Liver (tissue), 9 donors: Measurements from ENCODE around the gene FAM193A. TPM values are rescaled to one million over a fixed set of nuclear protein-coding genes. Genes with fewer than 3 reads are reported as not detected.

Source experiments
- DNase-seq: peaks from one replicate; pipeline ENCODE4 v3.0.0-alpha.2; 2017; ENCODE audit warnings: low spot score
- H3K27ac ChIP-seq, 2 donors: one replicate each; pipeline ENCODE4 v1.7.0; 2013; ENCODE audit warnings: inconsistent platforms in 2 of 2, low read length in 2 of 2, control low read depth in 1 of 2, low read depth in 1 of 2, mild to moderate bottlenecking in 1 of 2
- H3K27me3 ChIP-seq, 4 donors: one replicate each; pipeline versions ENCODE4 v1.6.1 to v1.7.0; 2013; ENCODE audit warnings: low read length in 3 of 4, inconsistent platforms in 1 of 4, mild to moderate bottlenecking in 1 of 4, moderate library complexity in 1 of 4; ENCODE audit not compliant: control insufficient read depth in 4 of 4, insufficient read depth in 4 of 4
- H3K36me3 ChIP-seq, 4 donors: one replicate each; pipeline versions ENCODE4 v1.6.1 to v1.7.0; 2013; ENCODE audit warnings: low read length in 3 of 4, mild to moderate bottlenecking in 3 of 4, low read depth in 1 of 4, moderate library complexity in 1 of 4; ENCODE audit not compliant: control insufficient read depth in 4 of 4, insufficient read depth in 3 of 4
- H3K4me1 ChIP-seq, 4 donors: one replicate each; pipeline versions ENCODE4 v1.6.1 to v1.7.0; 2013; ENCODE audit warnings: low read length in 3 of 4, mild to moderate bottlenecking in 3 of 4, moderate library complexity in 1 of 4; ENCODE audit not compliant: control insufficient read depth in 4 of 4, insufficient read depth in 4 of 4
- H3K4me3 ChIP-seq, 3 donors: one replicate each; pipeline versions ENCODE4 v1.6.1 to v1.7.0; 2013; ENCODE audit warnings: low read length in 3 of 3, control low read depth in 1 of 3, low read depth in 1 of 3, mild to moderate bottlenecking in 1 of 3
- H3K9ac ChIP-seq, 2 donors: one replicate each; pipeline ENCODE4 v1.7.0; 2013; ENCODE audit warnings: low read length in 2 of 2, mild to moderate bottlenecking in 2 of 2, moderate library complexity in 2 of 2, control low read depth in 1 of 2, low read depth in 1 of 2
- H3K9me3 ChIP-seq, 4 donors: one replicate each; pipeline versions ENCODE4 v1.6.1 to v1.7.0; 2013; ENCODE audit warnings: low read length in 3 of 4; ENCODE audit not compliant: control insufficient read depth in 4 of 4
- EGR1 ChIP-seq, 2 donors: IDR thresholded peaks; 2 replicates each; pipeline ENCODE4 v1.6.1; 2016 to 2018; ENCODE audit warnings: antibody characterized with exemption in 2 of 2, low read depth in 2 of 2
- FOXA1 ChIP-seq: IDR thresholded peaks from 2 replicates; pipeline ENCODE4 v1.6.1; 2016; ENCODE audit warnings: antibody characterized with exemption
- FOXA2 ChIP-seq: IDR thresholded peaks from 2 replicates; pipeline ENCODE4 v1.6.1; 2016; ENCODE audit warnings: antibody characterized with exemption
- GABPA ChIP-seq, 2 donors: IDR thresholded peaks in 1 of 2; conservative IDR thresholded peaks in 1 of 2; 2 replicates each; pipeline ENCODE4 v1.6.1; 2016; ENCODE audit warnings: antibody characterized with exemption in 2 of 2, mild to moderate bottlenecking in 1 of 2, moderate library complexity in 1 of 2
- HNF4A ChIP-seq, 2 donors: conservative IDR thresholded peaks; 2 replicates each; pipeline ENCODE4 v1.6.1; 2016; ENCODE audit warnings: antibody characterized with exemption in 2 of 2, mild to moderate bottlenecking in 2 of 2
- HNF4G ChIP-seq: IDR thresholded peaks from 2 replicates; pipeline ENCODE4 v1.6.1; 2016; ENCODE audit warnings: antibody characterized with exemption
- JUND ChIP-seq, 2 donors: IDR thresholded peaks; 2 replicates each; pipeline ENCODE4 v1.6.1; 2016; ENCODE audit warnings: antibody characterized with exemption in 2 of 2
- NR2F2 ChIP-seq: IDR thresholded peaks from 2 replicates; pipeline ENCODE4 v1.6.1; 2016; ENCODE audit warnings: antibody characterized with exemption
- RXRA ChIP-seq, 2 donors: IDR thresholded peaks; 2 replicates each; pipeline ENCODE4 v1.6.1; 2017 to 2018; ENCODE audit warnings: antibody characterized with exemption in 2 of 2, mild to moderate bottlenecking in 1 of 2
- SP1 ChIP-seq: IDR thresholded peaks from 2 replicates; pipeline ENCODE4 v1.6.1; 2018; ENCODE audit warnings: antibody characterized with exemption, mild to moderate bottlenecking
- YY1 ChIP-seq: IDR thresholded peaks from 2 replicates; pipeline ENCODE4 v1.6.1; 2016; ENCODE audit warnings: antibody characterized with exemption, mild to moderate bottlenecking
- WGBS: extraction: QIAGEN DNeasy Blood & Tissue Kit; methylation state at CpG from one replicate; pipeline ENCODE4 v1.1.7; 2013; 5-methylcytosine and 5-hydroxymethylcytosine counted together
- polyA plus RNA-seq, 2 donors: library from polyadenylated mRNA; stranded (reverse) in 1 of 2; unstranded in 1 of 2; fragments of 200-250 nt in 1 of 2; fragments of >200 nt in 1 of 2; fragmentation: Nextera tagmentation in 1 of 2; extraction: Ambion mirVana in 1 of 2; gene quantifications; one replicate each; pipeline versions ENCODE4 v1.2.1 to v1.2.3, GENCODE V29; 2013 to 2015
- total RNA-seq, 2 donors: library from RNA; depleted of rRNA; stranded (reverse); fragments of >200 nt; gene quantifications; one replicate each; pipeline ENCODE4 v1.2.3, GENCODE V29; 2014
- TF ChIP-seq, protein P1 (sequence below): IDR thresholded peaks from 2 replicates; pipeline ENCODE4 v1.6.1; 2016; ENCODE audit warnings: antibody characterized with exemption, mild to moderate bottlenecking
- TF ChIP-seq, protein P2 (sequence below): IDR thresholded peaks from 2 replicates; pipeline ENCODE4 v1.6.1; 2016; ENCODE audit warnings: antibody characterized with exemption
- TF ChIP-seq, protein P3 (sequence below): IDR thresholded peaks from 2 replicates; pipeline ENCODE4 v1.6.1; 2016; ENCODE audit warnings: antibody characterized with exemption
- TF ChIP-seq, protein P4 (sequence below): fragments of 150-350 bp; IDR thresholded peaks from 2 replicates; pipeline ENCODE4 v1.5.1; 2017; ENCODE audit warnings: improper control_type of control experiment, low read depth, low read length; ENCODE audit not compliant: missing input control
- TF ChIP-seq, protein P5 (sequence below): IDR thresholded peaks from 2 replicates; pipeline ENCODE4 v1.6.1; 2016; ENCODE audit warnings: antibody characterized with exemption
- donor health status: healthy.
- donor health status: healthy.
- donor health status: healthy.
- donor health status: healthy.
- donor health status: healthy.

The FAM193A gene
- total and polyA plus RNA-seq, 4 donors, result 3.9 to 10.2 (median 7.0) TPM

DNA sequence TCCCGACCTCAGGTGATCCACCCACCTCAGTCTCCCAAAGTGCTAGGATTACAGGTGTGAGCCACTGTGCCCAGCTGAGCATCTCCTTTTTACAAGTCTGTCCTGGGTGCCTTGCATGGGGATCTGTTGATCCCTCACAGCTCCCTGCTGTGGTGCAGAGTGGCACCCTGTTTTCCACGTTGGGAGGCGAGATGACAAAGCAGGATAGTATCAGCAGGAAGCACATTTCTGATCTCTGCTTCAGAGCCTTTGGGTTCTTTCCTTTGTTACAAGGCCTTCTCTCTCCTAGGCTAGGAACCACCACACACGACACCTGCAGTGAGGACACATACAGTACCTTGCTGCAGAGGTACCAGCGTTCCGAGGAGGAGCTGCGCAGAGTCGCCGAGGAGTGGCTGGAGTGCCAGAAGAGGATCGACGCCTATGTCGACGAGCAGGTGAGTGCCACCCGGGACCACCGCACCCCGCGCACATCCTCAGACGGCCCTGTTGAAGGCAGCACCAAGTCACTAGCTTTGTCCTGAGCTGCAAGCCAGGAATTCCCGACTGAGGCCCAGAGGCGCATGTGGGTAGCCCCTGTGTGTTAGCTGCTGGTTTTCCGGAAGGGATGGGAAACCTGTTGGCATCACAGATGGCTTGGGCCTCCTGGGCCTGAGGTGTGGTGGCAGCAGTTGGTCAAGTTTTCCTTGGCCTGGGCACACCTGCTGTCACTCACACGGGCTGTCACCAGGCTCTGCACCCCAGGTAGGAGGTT is 110.1 kb downstream of the FAM193A start:
- Histone ChIP-seq H3K36me3 (peaks cover 13 to 51% (median 33%) of the 10 kb centered on the region in 4 donors), H3K4me1 (no peaks in the 10 kb centered on the region), H3K27ac (no peak overlapping the region), H3K4me3 (no peak overlapping the region), H3K27me3 (no peaks in the 10 kb centered on the region), H3K9me3 (no peaks in the 10 kb centered on the region), H3K9ac (no peak overlapping the region)
- no peak for DNase-seq
- 96% methylated on average over 22 of the region's 22 CpGs for WGBS
- TF ChIP-seq FOXA1 (no peak), HNF4G (no peak), YY1 (no peak), GABPA (IDR thresholded peaks at IDR 0.05 in 1 of 2, conservative IDR thresholded peaks at IDR 0.05 in 1 of 2) (no peak), EGR1 (IDR thresholded peaks at IDR 0.05; ENCODE audit: low read depth in 2 of 2) (no peak), SP1 (no peak), JUND (IDR thresholded peaks at IDR 0.05) (no peak), NR2F2 (no peak), RXRA (IDR thresholded peaks at IDR 0.05) (no peak), FOXA2 (no peak), HNF4A (conservative IDR thresholded peaks at IDR 0.05) (no peak)
- TF ChIP-seq, protein P1, sequence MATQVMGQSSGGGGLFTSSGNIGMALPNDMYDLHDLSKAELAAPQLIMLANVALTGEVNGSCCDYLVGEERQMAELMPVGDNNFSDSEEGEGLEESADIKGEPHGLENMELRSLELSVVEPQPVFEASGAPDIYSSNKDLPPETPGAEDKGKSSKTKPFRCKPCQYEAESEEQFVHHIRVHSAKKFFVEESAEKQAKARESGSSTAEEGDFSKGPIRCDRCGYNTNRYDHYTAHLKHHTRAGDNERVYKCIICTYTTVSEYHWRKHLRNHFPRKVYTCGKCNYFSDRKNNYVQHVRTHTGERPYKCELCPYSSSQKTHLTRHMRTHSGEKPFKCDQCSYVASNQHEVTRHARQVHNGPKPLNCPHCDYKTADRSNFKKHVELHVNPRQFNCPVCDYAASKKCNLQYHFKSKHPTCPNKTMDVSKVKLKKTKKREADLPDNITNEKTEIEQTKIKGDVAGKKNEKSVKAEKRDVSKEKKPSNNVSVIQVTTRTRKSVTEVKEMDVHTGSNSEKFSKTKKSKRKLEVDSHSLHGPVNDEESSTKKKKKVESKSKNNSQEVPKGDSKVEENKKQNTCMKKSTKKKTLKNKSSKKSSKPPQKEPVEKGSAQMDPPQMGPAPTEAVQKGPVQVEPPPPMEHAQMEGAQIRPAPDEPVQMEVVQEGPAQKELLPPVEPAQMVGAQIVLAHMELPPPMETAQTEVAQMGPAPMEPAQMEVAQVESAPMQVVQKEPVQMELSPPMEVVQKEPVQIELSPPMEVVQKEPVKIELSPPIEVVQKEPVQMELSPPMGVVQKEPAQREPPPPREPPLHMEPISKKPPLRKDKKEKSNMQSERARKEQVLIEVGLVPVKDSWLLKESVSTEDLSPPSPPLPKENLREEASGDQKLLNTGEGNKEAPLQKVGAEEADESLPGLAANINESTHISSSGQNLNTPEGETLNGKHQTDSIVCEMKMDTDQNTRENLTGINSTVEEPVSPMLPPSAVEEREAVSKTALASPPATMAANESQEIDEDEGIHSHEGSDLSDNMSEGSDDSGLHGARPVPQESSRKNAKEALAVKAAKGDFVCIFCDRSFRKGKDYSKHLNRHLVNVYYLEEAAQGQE, result no peak
- TF ChIP-seq, protein P2, sequence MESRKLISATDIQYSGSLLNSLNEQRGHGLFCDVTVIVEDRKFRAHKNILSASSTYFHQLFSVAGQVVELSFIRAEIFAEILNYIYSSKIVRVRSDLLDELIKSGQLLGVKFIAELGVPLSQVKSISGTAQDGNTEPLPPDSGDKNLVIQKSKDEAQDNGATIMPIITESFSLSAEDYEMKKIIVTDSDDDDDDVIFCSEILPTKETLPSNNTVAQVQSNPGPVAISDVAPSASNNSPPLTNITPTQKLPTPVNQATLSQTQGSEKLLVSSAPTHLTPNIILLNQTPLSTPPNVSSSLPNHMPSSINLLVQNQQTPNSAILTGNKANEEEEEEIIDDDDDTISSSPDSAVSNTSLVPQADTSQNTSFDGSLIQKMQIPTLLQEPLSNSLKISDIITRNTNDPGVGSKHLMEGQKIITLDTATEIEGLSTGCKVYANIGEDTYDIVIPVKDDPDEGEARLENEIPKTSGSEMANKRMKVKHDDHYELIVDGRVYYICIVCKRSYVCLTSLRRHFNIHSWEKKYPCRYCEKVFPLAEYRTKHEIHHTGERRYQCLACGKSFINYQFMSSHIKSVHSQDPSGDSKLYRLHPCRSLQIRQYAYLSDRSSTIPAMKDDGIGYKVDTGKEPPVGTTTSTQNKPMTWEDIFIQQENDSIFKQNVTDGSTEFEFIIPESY, result no peak
- TF ChIP-seq, protein P3, sequence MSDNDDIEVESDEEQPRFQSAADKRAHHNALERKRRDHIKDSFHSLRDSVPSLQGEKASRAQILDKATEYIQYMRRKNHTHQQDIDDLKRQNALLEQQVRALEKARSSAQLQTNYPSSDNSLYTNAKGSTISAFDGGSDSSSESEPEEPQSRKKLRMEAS, result no peak
- TF ChIP-seq, protein P4, sequence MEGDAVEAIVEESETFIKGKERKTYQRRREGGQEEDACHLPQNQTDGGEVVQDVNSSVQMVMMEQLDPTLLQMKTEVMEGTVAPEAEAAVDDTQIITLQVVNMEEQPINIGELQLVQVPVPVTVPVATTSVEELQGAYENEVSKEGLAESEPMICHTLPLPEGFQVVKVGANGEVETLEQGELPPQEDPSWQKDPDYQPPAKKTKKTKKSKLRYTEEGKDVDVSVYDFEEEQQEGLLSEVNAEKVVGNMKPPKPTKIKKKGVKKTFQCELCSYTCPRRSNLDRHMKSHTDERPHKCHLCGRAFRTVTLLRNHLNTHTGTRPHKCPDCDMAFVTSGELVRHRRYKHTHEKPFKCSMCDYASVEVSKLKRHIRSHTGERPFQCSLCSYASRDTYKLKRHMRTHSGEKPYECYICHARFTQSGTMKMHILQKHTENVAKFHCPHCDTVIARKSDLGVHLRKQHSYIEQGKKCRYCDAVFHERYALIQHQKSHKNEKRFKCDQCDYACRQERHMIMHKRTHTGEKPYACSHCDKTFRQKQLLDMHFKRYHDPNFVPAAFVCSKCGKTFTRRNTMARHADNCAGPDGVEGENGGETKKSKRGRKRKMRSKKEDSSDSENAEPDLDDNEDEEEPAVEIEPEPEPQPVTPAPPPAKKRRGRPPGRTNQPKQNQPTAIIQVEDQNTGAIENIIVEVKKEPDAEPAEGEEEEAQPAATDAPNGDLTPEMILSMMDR, result no peak
- TF ChIP-seq, protein P5, sequence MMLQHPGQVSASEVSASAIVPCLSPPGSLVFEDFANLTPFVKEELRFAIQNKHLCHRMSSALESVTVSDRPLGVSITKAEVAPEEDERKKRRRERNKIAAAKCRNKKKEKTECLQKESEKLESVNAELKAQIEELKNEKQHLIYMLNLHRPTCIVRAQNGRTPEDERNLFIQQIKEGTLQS, result no peak
